HEK293 (cell line): ENCODE results near the gene CPNE4.

Experiments
- REST ChIP-seq: fragments of 450-650 bp; formaldehyde crosslinking; IDR thresholded peaks from 2 replicates; pipeline ENCODE4 v1.5.1; 2016; ENCODE audit warnings: missing biosample characterization, missing genetic modification characterization
- SP7 ChIP-seq: fragments of 450-650 bp; formaldehyde crosslinking; IDR thresholded peaks from 2 replicates; pipeline ENCODE4 v1.5.1; 2016; ENCODE audit warnings: missing biosample characterization, missing genetic modification characterization
- ZFP3 ChIP-seq: fragments of 450-650 bp; formaldehyde crosslinking; IDR thresholded peaks from 2 replicates; pipeline ENCODE4 v1.5.1; 2016; ENCODE audit warnings: low read depth, missing biosample characterization, missing genetic modification characterization
- ZFP41 ChIP-seq: fragments of 450-650 bp; formaldehyde crosslinking; IDR thresholded peaks from 2 replicates; pipeline ENCODE4 v1.5.1; 2016; ENCODE audit warnings: missing biosample characterization, missing genetic modification characterization, borderline replicate concordance
- ZNF148 ChIP-seq: fragments of 450-650 bp; formaldehyde crosslinking; IDR thresholded peaks from 2 replicates; pipeline ENCODE4 v1.5.0; 2017; ENCODE audit warnings: missing biosample characterization, missing genetic modification characterization, borderline replicate concordance
- ZNF274 ChIP-seq, 2 experiments: fragments of 200-500 bp in 1 of 2; fragments of 450-650 bp in 1 of 2; sonication (Bioruptor generic) in 1 of 2; formaldehyde crosslinking in 1 of 2; IDR thresholded peaks; 2 replicates each; pipeline versions ENCODE4 v1.5.1 to v1.6.1; 2014 to 2016; ENCODE audit warnings: borderline replicate concordance in 1 of 2, inconsistent platforms in 1 of 2, low read length in 1 of 2, missing biosample characterization in 1 of 2, missing genetic modification characterization in 1 of 2
- ZNF324 ChIP-seq: fragments of 450-650 bp; formaldehyde crosslinking; IDR thresholded peaks from 2 replicates; pipeline ENCODE4 v1.5.1; 2016; ENCODE audit warnings: missing biosample characterization, missing genetic modification characterization
- ZNF704 ChIP-seq: fragments of 450-650 bp; formaldehyde crosslinking; IDR thresholded peaks from 2 replicates; pipeline ENCODE4 v1.5.1; 2016; ENCODE audit warnings: missing biosample characterization, missing genetic modification characterization
- TF ChIP-seq, protein P1 (sequence below): fragments of 450-650 bp; formaldehyde crosslinking; IDR thresholded peaks from 2 replicates; pipeline ENCODE4 v1.5.1; 2017; ENCODE audit warnings: missing biosample characterization, missing genetic modification characterization
- TF ChIP-seq, protein P2 (sequence below): fragments of 450-650 bp; formaldehyde crosslinking; IDR thresholded peaks from 2 replicates; pipeline ENCODE4 v1.5.1; 2016; ENCODE audit warnings: missing biosample characterization, missing genetic modification characterization

GRCh38 chr3:132003685-132004084, 31.1 kb downstream of the CPNE4 start:
- TF ChIP-seq, protein P1, sequence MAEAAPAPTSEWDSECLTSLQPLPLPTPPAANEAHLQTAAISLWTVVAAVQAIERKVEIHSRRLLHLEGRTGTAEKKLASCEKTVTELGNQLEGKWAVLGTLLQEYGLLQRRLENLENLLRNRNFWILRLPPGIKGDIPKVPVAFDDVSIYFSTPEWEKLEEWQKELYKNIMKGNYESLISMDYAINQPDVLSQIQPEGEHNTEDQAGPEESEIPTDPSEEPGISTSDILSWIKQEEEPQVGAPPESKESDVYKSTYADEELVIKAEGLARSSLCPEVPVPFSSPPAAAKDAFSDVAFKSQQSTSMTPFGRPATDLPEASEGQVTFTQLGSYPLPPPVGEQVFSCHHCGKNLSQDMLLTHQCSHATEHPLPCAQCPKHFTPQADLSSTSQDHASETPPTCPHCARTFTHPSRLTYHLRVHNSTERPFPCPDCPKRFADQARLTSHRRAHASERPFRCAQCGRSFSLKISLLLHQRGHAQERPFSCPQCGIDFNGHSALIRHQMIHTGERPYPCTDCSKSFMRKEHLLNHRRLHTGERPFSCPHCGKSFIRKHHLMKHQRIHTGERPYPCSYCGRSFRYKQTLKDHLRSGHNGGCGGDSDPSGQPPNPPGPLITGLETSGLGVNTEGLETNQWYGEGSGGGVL (tag by site-specific recombination) = no peak
- TF ChIP-seq, protein P2, sequence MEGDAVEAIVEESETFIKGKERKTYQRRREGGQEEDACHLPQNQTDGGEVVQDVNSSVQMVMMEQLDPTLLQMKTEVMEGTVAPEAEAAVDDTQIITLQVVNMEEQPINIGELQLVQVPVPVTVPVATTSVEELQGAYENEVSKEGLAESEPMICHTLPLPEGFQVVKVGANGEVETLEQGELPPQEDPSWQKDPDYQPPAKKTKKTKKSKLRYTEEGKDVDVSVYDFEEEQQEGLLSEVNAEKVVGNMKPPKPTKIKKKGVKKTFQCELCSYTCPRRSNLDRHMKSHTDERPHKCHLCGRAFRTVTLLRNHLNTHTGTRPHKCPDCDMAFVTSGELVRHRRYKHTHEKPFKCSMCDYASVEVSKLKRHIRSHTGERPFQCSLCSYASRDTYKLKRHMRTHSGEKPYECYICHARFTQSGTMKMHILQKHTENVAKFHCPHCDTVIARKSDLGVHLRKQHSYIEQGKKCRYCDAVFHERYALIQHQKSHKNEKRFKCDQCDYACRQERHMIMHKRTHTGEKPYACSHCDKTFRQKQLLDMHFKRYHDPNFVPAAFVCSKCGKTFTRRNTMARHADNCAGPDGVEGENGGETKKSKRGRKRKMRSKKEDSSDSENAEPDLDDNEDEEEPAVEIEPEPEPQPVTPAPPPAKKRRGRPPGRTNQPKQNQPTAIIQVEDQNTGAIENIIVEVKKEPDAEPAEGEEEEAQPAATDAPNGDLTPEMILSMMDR (tag by site-specific recombination) = no peak
- TF ChIP-seq ZFP3 (no peak), ZNF324 (tag by site-specific recombination) (no peak), ZFP41 (no peak), ZNF704 (tag by site-specific recombination) (no peak), SP7 (tag by site-specific recombination) (no peak), ZNF274 (IDR thresholded peaks at IDR 0.05; ENCODE audit: low read length) (no peak), ZNF274 (tag by site-specific recombination; IDR thresholded peaks at IDR 0.05; ENCODE audit: borderline replicate concordance) (no peak), REST (tag by site-specific recombination) (no peak), ZNF148 (no peak)
